ENCODE data around the gene PRPF4. TPM values are rescaled to one million over a fixed set of nuclear protein-coding genes. Genes with fewer than 3 reads are reported as not detected.
"Not testable (repeated sequence)": the region's sequence is repeated elsewhere in the genome, so short reads cannot be mapped to it uniquely, and the experiment has no call there.

PRPF4 gene
- total RNA-seq, result 10 to 100 TPM in 5 of 6 donors, 1 to 10 TPM in 1; 7.1 to 18.2 (median 15.0) TPM

DNA sequence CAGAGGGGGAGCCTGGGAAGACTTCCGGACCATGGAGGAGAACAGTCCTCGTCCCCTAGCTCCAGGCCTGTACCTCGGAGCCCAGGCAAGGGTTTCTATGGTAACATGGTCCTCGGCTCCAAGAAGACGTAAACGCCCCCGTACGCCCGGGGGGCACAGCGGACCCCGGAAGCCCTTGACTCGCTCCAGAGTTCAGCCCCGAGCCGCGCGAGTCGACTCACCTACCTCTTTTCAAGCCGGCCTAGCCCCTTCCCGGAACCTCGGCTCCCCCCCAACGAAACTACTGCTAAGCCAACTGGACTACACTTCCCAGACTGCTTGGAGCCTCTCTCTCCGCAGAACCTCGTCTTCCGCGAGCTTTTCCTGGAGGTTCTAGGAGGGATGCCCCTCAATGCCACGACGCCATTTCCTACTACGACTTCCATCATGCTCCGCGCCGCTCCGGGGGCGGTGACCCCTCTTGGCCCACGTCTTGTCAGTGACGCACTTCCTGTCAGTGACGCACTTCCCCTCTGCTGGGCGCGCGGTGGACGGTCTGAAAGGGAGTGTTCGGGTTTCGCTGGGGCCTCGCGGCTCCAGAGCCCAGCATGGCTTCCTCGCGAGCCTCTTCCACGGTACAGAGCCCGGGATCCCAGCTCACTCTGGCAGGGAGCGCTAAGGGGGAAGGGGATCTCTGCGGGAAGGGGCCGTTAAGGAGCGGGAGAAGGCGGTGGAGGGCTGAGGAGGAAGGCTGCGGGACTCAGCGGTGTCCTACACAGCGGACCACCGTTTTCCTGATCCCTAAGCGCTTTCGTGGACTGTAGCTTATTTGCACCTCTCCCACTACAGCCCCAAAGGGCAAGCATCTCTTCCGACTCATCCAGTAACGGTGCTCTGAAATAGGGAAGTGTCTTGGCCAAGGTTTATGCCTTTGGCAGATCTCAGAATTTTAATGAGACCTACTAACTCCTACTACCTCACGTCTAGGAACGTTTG, at the start of gene PRPF4, which contains the start of gene CDC26:
Gene PRPF4, plus strand, starts transcription at position 502 of the 975 bp plus-strand sequence. Its CDS starts 86 bp downstream, at position 588.
Gene CDC26, minus strand, starts transcription at position 416 of the 975 bp plus-strand sequence. CDS start 3,065 bp downstream, outside the sequence.
- TF ChIP-seq EP300 (IDR thresholded peaks at IDR 0.05) (peak in 3 of 4 donors; percentile 50 to 91 (median 66)), POLR2AphosphoS5 (IDR thresholded peaks at IDR 0.05) (peak; percentile 99 to 100), POLR2A (IDR thresholded peaks at IDR 0.05) (peak in 3 of 4 donors; percentile 79 to 96 (median 81))
- TF ChIP-seq, protein P1, sequence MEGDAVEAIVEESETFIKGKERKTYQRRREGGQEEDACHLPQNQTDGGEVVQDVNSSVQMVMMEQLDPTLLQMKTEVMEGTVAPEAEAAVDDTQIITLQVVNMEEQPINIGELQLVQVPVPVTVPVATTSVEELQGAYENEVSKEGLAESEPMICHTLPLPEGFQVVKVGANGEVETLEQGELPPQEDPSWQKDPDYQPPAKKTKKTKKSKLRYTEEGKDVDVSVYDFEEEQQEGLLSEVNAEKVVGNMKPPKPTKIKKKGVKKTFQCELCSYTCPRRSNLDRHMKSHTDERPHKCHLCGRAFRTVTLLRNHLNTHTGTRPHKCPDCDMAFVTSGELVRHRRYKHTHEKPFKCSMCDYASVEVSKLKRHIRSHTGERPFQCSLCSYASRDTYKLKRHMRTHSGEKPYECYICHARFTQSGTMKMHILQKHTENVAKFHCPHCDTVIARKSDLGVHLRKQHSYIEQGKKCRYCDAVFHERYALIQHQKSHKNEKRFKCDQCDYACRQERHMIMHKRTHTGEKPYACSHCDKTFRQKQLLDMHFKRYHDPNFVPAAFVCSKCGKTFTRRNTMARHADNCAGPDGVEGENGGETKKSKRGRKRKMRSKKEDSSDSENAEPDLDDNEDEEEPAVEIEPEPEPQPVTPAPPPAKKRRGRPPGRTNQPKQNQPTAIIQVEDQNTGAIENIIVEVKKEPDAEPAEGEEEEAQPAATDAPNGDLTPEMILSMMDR (IDR thresholded peaks at IDR 0.05), result peak in 1 of 6 experiments; percentile 32
- Histone ChIP-seq H3K4me3 (peak within 1 kb of the TSS; percentile 71 to 84 (median 74)), H3K27me3 (no peaks in the 10 kb centered on the region), H3K27ac (peak within 1 kb of the TSS; percentile 89 to 97 (median 94)), H3K36me3 (peaks cover 17 to 60% (median 37%) of the 10 kb centered on the region in 4 donors), H3K9me3 (no peaks in the 10 kb centered on the region), H3K4me1 (peaks cover 17 to 36% (median 23%) of the 10 kb centered on the region in 4 donors)
- peak; percentile 98 for ATAC-seq (ENCODE audit: low FRiP score in 2 of 2)
- WGBS, 2 donors, result 0 to 1% methylated on average over 23 to 62 of the region's 63 CpGs
- peak; percentile 97 for DNase-seq

DNA sequence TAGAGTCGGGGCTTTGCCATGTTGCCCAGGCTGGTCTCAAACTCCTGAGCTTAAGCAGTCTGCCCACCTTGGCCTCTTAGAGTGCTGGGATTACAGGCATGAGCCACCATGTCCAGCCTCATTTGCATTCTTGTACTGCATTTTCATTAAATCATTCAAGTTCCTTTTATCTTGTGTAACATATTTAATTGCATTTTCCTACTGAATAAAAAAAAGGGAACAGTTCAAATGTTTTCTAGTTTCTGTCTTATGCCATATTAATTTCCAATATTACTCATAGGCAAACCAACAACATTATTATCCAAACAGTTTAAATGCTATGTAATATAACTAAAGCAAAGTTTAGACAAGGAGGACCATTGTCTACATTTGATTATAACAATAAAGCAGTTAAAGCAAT, 48.0 kb upstream of the PRPF4 start:
- TF ChIP-seq POLR2A (IDR thresholded peaks at IDR 0.05) (no peak), POLR2AphosphoS5 (IDR thresholded peaks at IDR 0.05) (no peak), EP300 (IDR thresholded peaks at IDR 0.05) (no peak)
- TF ChIP-seq, protein P1 (IDR thresholded peaks at IDR 0.05), result no peak
- Histone ChIP-seq H3K9me3 (no peaks in the 10 kb centered on the region), H3K4me3 (no peak overlapping the region), H3K27me3 (no peaks in the 10 kb centered on the region), H3K36me3 (peaks cover 0 to 7% (median 0%) of the 10 kb centered on the region in 4 donors), H3K27ac (no peak overlapping the region), H3K4me1 (peaks cover 10 to 24% (median 16%) of the 10 kb centered on the region in 4 donors)
- WGBS, 2 donors, result 0 to 90% methylated on average over 1 of the region's 1 CpG
- no peak for DNase-seq
- ATAC-seq (ENCODE audit: low FRiP score in 2 of 2), result no peak

DNA sequence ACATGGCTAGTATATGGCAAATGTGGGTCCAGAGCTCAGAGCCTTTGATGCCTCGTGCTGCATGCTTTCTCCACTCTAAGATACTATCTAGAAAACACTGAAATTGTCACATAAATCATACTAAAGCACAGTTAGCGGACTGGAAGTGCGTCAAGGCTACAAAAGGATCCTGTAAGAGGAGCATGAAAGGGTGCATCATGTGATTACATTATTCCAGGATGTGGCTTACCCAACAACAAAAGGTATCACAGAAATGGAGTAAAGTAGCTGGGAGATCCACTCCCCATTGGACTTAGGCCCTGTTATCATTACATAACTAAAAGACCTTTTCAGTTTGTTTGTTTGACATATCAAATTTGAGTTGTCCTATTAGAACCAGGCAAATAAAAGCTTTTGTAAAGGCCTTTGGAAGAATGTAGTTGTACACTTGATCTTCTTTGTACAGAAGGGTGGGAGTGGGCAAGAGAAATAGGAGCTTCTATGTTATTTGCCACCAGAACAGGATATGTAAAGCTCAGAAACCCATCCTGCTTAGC, 47.3 kb upstream of the PRPF4 start:
- H3K27me3 ChIP-seq, result no peaks in the 10 kb centered on the region
- H3K36me3 ChIP-seq, result peaks cover 0 to 7% (median 0%) of the 10 kb centered on the region in 4 donors
- TF ChIP-seq, protein P1 (IDR thresholded peaks at IDR 0.05), result no peak
- no peak for ATAC-seq (ENCODE audit: low FRiP score in 2 of 2)
- H3K4me1 ChIP-seq, result peaks cover 7 to 24% (median 14%) of the 10 kb centered on the region in 4 donors
- no peak for DNase-seq
- no peaks in the 10 kb centered on the region for H3K9me3 ChIP-seq
- 64 to 74% methylated on average over 3 of the region's 3 CpGs for WGBS, 2 donors
- H3K4me3 ChIP-seq, result no peak overlapping the region
- no peak overlapping the region for H3K27ac ChIP-seq

DNA sequence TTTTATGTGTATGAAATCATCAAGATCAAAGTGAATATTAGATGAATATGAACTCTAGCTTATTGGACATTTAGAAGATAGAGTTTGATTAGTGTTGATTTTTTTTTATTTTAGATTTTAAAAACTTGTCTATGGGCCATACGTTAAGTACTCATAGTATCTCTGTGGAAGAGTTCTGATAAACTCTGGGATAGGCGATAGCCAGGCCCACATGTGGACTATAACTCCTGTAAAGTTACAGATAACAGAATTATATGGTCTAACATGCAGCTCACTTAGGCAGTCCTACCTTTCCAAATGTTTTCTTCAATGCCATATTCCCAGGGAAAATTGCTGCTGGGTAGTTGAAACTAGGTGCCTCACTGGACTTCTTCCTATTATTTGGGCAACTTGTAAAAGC, 43.8 kb upstream of the PRPF4 start:
- H3K4me1 ChIP-seq, result peaks cover 16 to 37% (median 19%) of the 10 kb centered on the region in 4 donors
- WGBS, 2 donors, result 96 to 100% methylated on average over 2 of the region's 2 CpGs
- no peak overlapping the region for H3K4me3 ChIP-seq
- no peak overlapping the region for H3K27ac ChIP-seq
- no peaks in the 10 kb centered on the region for H3K36me3 ChIP-seq
- no peaks in the 10 kb centered on the region for H3K9me3 ChIP-seq
- ATAC-seq (ENCODE audit: low FRiP score in 2 of 2), result no peak
- H3K27me3 ChIP-seq, result no peaks in the 10 kb centered on the region
- DNase-seq, result no peak
- no peak for TF ChIP-seq POLR2A (IDR thresholded peaks at IDR 0.05)
- TF ChIP-seq, protein P1 (IDR thresholded peaks at IDR 0.05), result no peak
- TF ChIP-seq EP300 (IDR thresholded peaks at IDR 0.05), result no peak

DNA sequence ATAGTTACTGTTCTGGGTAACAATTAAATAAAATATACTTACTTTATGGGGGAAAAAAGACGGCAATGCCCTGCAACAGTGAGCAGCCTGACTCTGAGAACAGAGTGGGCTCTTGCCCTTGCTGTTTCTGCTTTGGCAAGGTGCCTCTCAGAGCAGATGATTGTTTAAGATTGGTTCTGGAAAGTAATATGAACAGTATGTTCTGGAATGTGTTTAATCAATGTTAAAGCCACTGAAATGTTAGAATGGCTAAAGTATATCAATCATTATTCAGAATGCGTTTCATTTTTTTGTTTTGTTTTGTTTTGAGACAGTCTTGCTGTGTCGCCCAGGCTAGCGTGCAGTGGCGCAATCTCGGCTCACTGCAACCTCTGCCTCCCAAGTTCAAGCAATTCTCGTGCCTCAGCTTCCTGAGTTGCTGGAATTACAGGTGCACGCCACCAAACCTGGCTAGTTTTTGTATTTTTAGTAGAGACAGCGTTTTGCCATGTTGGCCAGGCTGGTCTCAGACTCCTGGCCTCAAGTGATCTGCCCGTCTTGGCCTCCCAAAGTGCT, 39.7 kb upstream of the PRPF4 start:
- H3K27me3 ChIP-seq; H3K27ac ChIP-seq; H3K4me3 ChIP-seq; ATAC-seq (ENCODE audit: low FRiP score in 2 of 2); H3K36me3 ChIP-seq; H3K9me3 ChIP-seq: not testable (repeated sequence)
- DNase-seq, result peak in 1 of 2 donors; percentile 9
- peaks cover 16 to 33% (median 23%) of the 10 kb centered on the region in 4 donors for H3K4me1 ChIP-seq
- 69 to 86% methylated on average over 10 of the region's 10 CpGs for WGBS, 2 donors

Measured in upper lobe of left lung (tissue), 6 donors.